ENCODE data around the gene NKAIN1. TPM values are rescaled to one million over a fixed set of nuclear protein-coding genes. Genes with fewer than 3 reads are reported as not detected.
"Not testable (repeated sequence)": the region's sequence is repeated elsewhere in the genome, so short reads cannot be mapped to it uniquely, and the experiment has no call there.

Gene NKAIN1
- total RNA-seq, 4 donors from 2014 or later: not detected

DNA sequence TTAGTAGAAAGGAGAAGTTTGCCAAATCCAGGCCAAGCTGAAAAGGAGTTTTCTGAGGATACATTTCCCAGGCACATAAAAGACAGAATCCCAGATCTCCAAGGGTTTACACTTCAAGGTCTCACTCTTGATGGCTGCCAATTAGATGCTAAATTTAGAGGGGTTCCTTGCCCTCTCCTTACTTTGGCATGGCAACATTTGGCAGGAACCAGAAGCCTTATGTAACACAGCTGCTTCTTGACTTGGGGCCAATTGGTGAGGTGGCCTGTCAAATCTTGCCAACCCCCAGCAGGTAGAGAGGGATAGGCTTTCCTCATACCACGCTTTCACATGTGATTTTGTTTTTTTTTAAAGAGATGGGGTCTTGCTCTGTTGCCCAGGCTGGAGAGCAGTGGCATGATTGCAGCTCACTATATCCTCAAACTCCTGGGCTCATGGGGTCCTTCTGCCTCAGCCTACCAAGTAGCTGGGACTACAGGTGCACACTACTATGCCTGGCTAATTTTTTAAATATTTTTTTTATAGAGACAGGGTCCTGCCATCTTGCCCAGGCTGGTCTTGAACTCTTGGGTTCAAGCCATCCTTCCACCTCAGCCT, 25.2 kb upstream of the NKAIN1 start:
- Histone ChIP-seq H3K9me3 (no peaks in the 10 kb centered on the region), H3K4me3 (no peak overlapping the region), H3K27me3 (no peaks in the 10 kb centered on the region), H3K4me1 (no peaks in the 10 kb centered on the region), H3K27ac (no peak overlapping the region), H3K36me3 (peaks cover 0 to 65% (median 0%) of the 10 kb centered on the region in 3 donors)
- DNase-seq: no peak
- no peak for TF ChIP-seq POLR2A (IDR thresholded peaks at IDR 0.05)
- TF ChIP-seq, protein P1, sequence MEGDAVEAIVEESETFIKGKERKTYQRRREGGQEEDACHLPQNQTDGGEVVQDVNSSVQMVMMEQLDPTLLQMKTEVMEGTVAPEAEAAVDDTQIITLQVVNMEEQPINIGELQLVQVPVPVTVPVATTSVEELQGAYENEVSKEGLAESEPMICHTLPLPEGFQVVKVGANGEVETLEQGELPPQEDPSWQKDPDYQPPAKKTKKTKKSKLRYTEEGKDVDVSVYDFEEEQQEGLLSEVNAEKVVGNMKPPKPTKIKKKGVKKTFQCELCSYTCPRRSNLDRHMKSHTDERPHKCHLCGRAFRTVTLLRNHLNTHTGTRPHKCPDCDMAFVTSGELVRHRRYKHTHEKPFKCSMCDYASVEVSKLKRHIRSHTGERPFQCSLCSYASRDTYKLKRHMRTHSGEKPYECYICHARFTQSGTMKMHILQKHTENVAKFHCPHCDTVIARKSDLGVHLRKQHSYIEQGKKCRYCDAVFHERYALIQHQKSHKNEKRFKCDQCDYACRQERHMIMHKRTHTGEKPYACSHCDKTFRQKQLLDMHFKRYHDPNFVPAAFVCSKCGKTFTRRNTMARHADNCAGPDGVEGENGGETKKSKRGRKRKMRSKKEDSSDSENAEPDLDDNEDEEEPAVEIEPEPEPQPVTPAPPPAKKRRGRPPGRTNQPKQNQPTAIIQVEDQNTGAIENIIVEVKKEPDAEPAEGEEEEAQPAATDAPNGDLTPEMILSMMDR (IDR thresholded peaks at IDR 0.05): no peak

DNA sequence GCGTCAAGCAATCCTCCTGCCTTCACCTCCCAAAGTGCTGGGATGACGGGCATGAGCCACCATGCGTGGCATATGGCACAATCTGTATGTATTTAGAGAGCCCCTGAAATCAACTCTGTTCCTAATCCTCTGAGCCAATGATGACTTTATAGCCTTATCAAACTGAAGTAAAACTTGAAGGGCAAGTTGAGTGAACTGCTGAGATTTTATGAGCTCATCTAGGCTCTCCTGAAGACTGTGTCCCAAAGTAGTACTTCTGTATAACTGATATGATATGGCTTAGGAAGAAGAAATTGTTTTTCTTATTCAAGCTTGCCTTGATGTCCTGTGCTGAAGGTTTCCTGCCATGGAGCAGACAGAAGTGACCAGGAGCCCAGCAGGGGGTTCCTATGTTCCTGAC, 23.7 kb upstream of the NKAIN1 start:
- no peak overlapping the region for H3K4me3 ChIP-seq
- no peaks in the 10 kb centered on the region for H3K9me3 ChIP-seq
- no peak overlapping the region for H3K27ac ChIP-seq
- no peak for TF ChIP-seq POLR2A (IDR thresholded peaks at IDR 0.05)
- TF ChIP-seq, protein P1 (IDR thresholded peaks at IDR 0.05): no peak
- peaks cover 0 to 65% (median 0%) of the 10 kb centered on the region in 3 donors for H3K36me3 ChIP-seq
- DNase-seq: no peak
- no peaks in the 10 kb centered on the region for H3K27me3 ChIP-seq
- no peaks in the 10 kb centered on the region for H3K4me1 ChIP-seq

GRCh38 chr1:31262393-31262792, 22.7 kb upstream of the NKAIN1 start:
- H3K9me3 ChIP-seq, DNase-seq, H3K27me3 ChIP-seq, H3K27ac ChIP-seq, H3K4me3 ChIP-seq, H3K4me1 ChIP-seq: not testable (repeated sequence)
- H3K36me3 ChIP-seq: peaks cover 0 to 65% (median 0%) of the 10 kb centered on the region in 3 donors

- no peak for TF ChIP-seq POLR2A (IDR thresholded peaks at IDR 0.05)
- TF ChIP-seq, protein P1 (IDR thresholded peaks at IDR 0.05): no peak
- Histone ChIP-seq H3K4me3 (no peak overlapping the region), H3K27me3 (no peaks in the 10 kb centered on the region), H3K4me1 (no peaks in the 10 kb centered on the region), H3K9me3 (no peaks in the 10 kb centered on the region), H3K27ac (no peak overlapping the region), H3K36me3 (peaks cover 0 to 65% (median 0%) of the 10 kb centered on the region in 3 donors)
- DNase-seq: no peak
Observed at GRCh38 chr1:31261916-31262315, 22.2 kb upstream of the NKAIN1 start.

GRCh38 chr1:31259746-31260145, 20.1 kb upstream of the NKAIN1 start:
- H3K4me3 ChIP-seq: no peak overlapping the region
- DNase-seq: no peak
- peaks cover 0 to 52% (median 0%) of the 10 kb centered on the region in 3 donors for H3K36me3 ChIP-seq
- TF ChIP-seq POLR2A (IDR thresholded peaks at IDR 0.05): no peak
- TF ChIP-seq, protein P1 (IDR thresholded peaks at IDR 0.05): no peak
- H3K27me3 ChIP-seq: no peaks in the 10 kb centered on the region
- H3K4me1 ChIP-seq: no peaks in the 10 kb centered on the region
- no peak overlapping the region for H3K27ac ChIP-seq
- H3K9me3 ChIP-seq: no peaks in the 10 kb centered on the region

DNA sequence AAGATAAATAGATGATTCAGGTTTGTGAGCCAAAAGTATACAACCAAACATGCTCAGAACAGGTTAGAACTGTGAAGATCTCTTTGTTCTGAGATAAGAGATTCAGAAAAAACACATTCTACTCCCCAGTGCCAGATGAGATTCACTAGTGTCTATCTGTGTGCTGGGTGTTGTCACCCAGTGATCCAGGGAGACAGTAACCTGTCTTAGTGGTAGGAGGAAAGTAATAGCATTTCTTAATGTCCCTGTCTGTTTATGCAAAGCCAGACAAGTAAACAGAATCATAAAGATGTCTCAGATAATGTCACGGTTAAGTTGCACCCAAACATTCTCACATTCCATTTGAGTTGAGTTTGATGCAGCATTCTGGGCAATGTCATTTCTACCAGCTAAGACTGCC, 18.9 kb upstream of the NKAIN1 start:
- Histone ChIP-seq H3K27ac (no peak overlapping the region), H3K9me3 (no peaks in the 10 kb centered on the region), H3K4me1 (no peaks in the 10 kb centered on the region), H3K4me3 (no peak overlapping the region), H3K36me3 (peaks cover 0 to 51% (median 0%) of the 10 kb centered on the region in 3 donors), H3K27me3 (no peaks in the 10 kb centered on the region)
- no peak for DNase-seq
- no peak for TF ChIP-seq POLR2A (IDR thresholded peaks at IDR 0.05)
- TF ChIP-seq, protein P1 (IDR thresholded peaks at IDR 0.05): no peak
